ENCODE data around the gene LIN9.

The LIN9 gene

DNA sequence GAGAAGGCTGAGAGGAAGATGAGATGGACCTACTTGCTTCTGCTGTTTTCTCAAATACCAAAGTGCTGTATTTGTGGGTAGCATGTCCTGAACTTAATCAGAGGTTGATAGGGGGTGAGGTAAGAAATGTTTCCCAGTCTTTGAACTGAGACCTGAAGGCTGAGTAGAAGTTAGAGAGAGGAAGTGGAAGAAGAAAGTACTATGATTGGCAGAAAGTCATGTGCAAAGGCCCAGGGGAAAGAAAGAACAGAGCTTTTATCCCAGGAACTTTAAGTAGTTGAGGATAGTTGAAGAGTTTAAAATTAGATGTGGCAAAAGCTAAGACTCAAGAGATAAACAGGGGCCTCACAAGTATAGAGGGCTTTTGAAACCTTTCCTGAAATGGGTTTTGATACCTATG is 15.5 kb upstream of the LIN9 start:
- Histone ChIP-seq H3K9ac (no peak overlapping the region), H3K9me3 (peaks cover 14% of the 10 kb centered on the region), H3K4me3 (no peak overlapping the region), H3K4me2 (no peak overlapping the region), H3K4me1 (no peaks in the 10 kb centered on the region), H3K27me3 (no peaks in the 10 kb centered on the region), H3K27ac (no peak overlapping the region), H3K36me3 (no peaks in the 10 kb centered on the region), H4K20me1 (no peaks in the 10 kb centered on the region)
- TF ChIP-seq Cebpa-rat (IDR thresholded peaks at IDR 0.05): no peak

DNA sequence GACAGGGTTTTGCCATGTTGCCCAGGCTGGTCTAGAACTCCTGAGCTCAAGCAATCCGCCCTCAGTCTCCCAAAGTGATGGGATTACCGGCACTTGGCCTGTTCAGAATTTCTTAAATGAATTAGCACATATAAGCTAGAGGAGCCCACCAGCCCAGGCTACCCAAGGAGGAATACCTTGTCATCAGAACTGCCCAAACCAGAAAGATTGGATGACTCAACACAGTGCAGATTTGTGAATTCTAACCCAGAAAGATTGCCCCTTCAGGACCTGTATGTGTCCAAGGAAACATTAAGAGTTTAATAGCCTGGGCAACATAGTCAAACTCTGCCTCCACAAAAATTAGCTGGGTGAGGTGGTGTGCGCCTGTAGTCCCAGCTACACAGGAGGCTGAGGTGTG is 14.0 kb upstream of the LIN9 start:
- H3K9ac ChIP-seq: no peak overlapping the region
- no peaks in the 10 kb centered on the region for H3K4me1 ChIP-seq
- no peak overlapping the region for H3K27ac ChIP-seq
- H4K20me1 ChIP-seq: no peaks in the 10 kb centered on the region
- H3K36me3 ChIP-seq: no peaks in the 10 kb centered on the region
- H3K9me3 ChIP-seq: peaks cover 14% of the 10 kb centered on the region
- no peak overlapping the region for H3K4me2 ChIP-seq
- no peak overlapping the region for H3K4me3 ChIP-seq
- H3K27me3 ChIP-seq: no peaks in the 10 kb centered on the region
- TF ChIP-seq Cebpa-rat (IDR thresholded peaks at IDR 0.05): no peak

DNA sequence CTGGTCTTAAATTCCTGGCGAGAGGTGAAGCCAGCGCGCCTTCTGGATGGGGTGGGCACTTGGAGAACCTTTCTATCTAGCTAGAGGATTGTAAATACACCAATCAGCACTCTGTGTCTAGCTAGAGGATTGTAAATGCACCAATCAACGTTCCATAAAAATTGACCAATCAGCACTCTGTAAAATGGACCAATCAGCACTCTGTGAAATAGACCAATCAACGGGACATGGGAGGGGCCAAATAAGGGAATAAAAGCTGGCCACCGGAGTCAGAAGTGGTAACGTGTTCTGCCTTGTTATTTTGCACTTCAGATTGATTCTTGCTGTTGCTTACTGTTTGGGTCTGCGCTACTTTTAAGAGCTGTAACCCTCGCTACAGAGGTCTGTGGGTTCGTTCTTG is 12.0 kb upstream of the LIN9 start:
- Histone ChIP-seq H4K20me1 (no peaks in the 10 kb centered on the region), H3K27ac (no peak overlapping the region)

DNA sequence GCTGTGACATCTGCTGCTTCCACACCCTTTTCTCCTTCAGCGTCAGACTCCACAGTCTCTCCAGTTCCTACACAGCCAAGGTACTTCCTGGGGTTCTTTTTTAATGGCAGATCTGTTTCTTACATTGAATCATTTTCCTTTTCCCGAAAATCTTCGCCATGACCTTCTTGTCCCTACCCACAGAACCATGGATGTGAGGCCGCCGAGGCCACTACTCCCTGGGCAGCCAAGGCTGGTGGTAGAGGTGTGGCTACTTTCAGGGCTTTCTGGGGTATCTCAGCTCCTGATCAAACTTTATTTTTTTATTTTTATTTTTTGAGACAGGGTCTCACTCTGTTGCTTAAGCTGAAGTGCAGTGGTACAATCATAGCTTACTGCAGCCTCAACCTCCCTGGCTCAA is 9.5 kb upstream of the LIN9 start:
- Histone ChIP-seq H3K27ac (no peak overlapping the region), H3K9ac (no peak overlapping the region), H3K4me3 (no peak overlapping the region), H3K9me3 (peaks cover 14% of the 10 kb centered on the region), H3K27me3 (no peaks in the 10 kb centered on the region), H3K36me3 (no peaks in the 10 kb centered on the region), H3K4me1 (no peaks in the 10 kb centered on the region), H4K20me1 (no peaks in the 10 kb centered on the region), H3K4me2 (no peak overlapping the region)
- no peak for TF ChIP-seq Cebpa-rat (IDR thresholded peaks at IDR 0.05)

More for the DNA sequence above, 12.0 kb upstream of the LIN9 start:
- H3K4me1 ChIP-seq: no peaks in the 10 kb centered on the region
- H3K4me2 ChIP-seq: no peak overlapping the region
- H3K27me3 ChIP-seq: no peaks in the 10 kb centered on the region
- TF ChIP-seq Cebpa-rat (IDR thresholded peaks at IDR 0.05): no peak
- no peak overlapping the region for H3K4me3 ChIP-seq
- H3K9me3 ChIP-seq: peaks cover 14% of the 10 kb centered on the region
- H3K36me3 ChIP-seq: no peaks in the 10 kb centered on the region
- H3K9ac ChIP-seq: no peak overlapping the region

DNA sequence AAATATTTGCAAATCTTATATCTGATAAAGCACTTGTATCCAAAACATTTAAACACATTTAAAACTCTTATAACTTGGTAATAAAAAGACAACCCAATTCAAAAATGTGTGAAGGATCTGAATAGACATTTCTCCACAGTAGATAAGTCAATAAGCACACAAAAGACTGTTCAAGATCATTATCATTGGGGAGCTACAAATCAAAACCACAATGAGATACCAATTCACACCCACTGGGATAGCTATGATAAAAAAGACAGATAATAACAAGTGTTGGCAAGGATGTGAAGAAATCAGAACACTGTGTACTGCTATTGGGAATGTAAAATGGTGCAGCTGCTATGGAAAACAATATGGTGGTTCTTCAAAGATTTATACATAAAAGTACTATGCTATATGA is 5.1 kb upstream of the LIN9 start:
- H3K27ac ChIP-seq: no peak overlapping the region
- no peak overlapping the region for H3K4me3 ChIP-seq
- H3K9ac ChIP-seq: no peak overlapping the region
- H4K20me1 ChIP-seq: no peaks in the 10 kb centered on the region
- H3K4me2 ChIP-seq: no peak overlapping the region
- H3K9me3 ChIP-seq: no peaks in the 10 kb centered on the region
- TF ChIP-seq Cebpa-rat (IDR thresholded peaks at IDR 0.05): no peak
- H3K36me3 ChIP-seq: no peaks in the 10 kb centered on the region
- H3K4me1 ChIP-seq: peaks cover 10% of the 10 kb centered on the region
- no peaks in the 10 kb centered on the region for H3K27me3 ChIP-seq

DNA sequence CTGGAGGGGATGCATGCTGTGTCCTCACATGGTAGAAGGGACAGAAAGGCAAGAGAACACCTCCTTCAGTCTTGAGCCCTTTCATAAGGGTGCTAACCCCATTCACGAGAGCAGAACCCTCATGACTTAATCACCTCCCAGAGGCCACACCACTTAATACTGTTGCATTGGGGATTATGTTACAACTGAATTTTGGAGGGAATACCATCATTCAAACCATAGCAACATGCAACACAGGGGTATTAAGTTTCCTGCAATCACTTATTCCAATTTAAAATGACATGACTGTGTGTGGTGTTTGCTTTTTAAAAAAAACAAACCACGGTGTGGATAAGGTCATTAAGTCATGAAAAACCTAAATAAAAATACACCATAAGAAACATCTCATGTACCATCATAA is 3.1 kb upstream of the LIN9 start:
- H3K27ac ChIP-seq: no peak overlapping the region
- H3K9ac ChIP-seq: no peak overlapping the region
- no peak overlapping the region for H3K4me2 ChIP-seq
- H4K20me1 ChIP-seq: no peaks in the 10 kb centered on the region
- no peak overlapping the region for H3K4me3 ChIP-seq
- no peaks in the 10 kb centered on the region for H3K36me3 ChIP-seq
- no peak for TF ChIP-seq Cebpa-rat (IDR thresholded peaks at IDR 0.05)
- peaks cover 23% of the 10 kb centered on the region for H3K4me1 ChIP-seq
- no peaks in the 10 kb centered on the region for H3K9me3 ChIP-seq
- no peaks in the 10 kb centered on the region for H3K27me3 ChIP-seq

DNA sequence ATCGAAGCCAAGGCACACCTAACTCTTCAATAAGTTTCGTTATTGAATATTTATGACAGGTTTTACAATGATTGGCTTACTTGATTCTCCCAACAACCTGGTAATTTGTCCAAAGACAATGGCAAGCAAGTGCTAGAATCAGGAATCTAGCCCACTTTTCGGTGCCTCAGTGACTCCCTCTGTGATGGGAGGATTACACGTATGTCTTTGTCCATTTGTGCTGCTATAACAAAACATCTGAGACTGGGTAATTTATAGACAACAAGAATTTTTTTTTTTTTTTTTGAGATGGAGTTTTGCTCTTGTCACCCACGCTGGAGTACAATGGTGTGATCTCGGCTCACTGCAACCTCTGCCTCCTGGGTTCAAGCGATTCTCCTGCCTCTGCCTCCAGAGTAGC is 2.4 kb upstream of the LIN9 start:
- Histone ChIP-seq H3K36me3 (no peaks in the 10 kb centered on the region), H3K9me3 (no peaks in the 10 kb centered on the region), H3K4me3 (no peak overlapping the region), H3K27ac (no peak overlapping the region), H3K4me1 (peaks cover 30% of the 10 kb centered on the region), H4K20me1 (no peaks in the 10 kb centered on the region), H3K9ac (no peak overlapping the region), H3K27me3 (no peaks in the 10 kb centered on the region), H3K4me2 (no peak overlapping the region)
- no peak for TF ChIP-seq Cebpa-rat (IDR thresholded peaks at IDR 0.05)

DNA sequence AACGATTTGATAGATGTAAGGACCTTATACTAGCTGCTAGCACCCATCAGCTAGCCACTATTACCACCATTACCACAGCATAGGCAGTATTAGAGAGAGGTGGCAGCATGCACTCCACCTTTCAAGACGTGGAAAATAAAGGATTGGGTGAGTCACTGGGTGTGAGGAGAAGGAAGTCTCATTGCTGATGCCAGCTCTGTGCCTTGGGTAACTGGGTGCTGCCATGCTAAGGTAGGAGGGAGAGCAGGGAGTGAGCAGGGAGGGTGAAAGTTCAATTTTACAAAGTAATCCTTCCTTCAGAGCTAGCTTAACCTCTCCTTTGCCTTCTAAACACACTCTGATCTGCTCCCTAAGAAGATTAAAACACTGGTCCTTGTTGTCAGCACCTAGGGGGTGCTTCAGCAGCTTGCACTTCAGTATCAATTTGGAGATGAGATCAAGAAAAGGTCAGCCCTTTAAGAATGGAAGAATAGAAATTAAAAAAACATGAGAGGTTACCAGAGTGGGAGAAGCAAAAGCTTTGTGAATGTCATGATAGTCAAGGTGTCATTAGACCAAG is 1.8 kb upstream of the LIN9 start:
- H3K9me3 ChIP-seq: no peaks in the 10 kb centered on the region
- no peaks in the 10 kb centered on the region for H3K27me3 ChIP-seq
- H3K4me3 ChIP-seq: no peak overlapping the region
- H3K4me1 ChIP-seq: peaks cover 31% of the 10 kb centered on the region
- H3K27ac ChIP-seq: no peak overlapping the region
- no peaks in the 10 kb centered on the region for H3K36me3 ChIP-seq
- H3K9ac ChIP-seq: no peak overlapping the region
- no peak for TF ChIP-seq Cebpa-rat (IDR thresholded peaks at IDR 0.05)
- H3K4me2 ChIP-seq: peak overlapping the region; percentile 87
- H4K20me1 ChIP-seq: no peaks in the 10 kb centered on the region

DNA sequence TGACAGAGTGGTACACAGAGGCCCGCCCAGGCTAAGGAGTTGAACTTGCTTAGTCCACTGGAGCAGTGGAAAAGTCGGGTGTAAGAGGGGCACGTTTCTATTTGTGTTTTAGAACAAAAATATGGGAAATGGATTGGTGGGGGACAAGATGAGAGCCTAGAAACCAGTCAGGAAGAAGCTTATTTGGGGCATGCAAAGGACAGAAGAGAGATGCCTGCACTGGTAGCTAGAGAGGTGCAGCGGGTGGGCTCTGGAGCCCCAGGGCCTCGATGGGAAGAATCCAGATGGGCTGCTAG is 1.2 kb upstream of the LIN9 start:
- Histone ChIP-seq H3K4me2 (peak overlapping the region; percentile 87), H4K20me1 (peaks cover 2% of the 10 kb centered on the region; the same call in 1 of the 2 replicates), H3K4me1 (peaks cover 31% of the 10 kb centered on the region), H3K9me3 (no peaks in the 10 kb centered on the region), H3K9ac (no peak overlapping the region), H3K27ac (no peak overlapping the region), H3K4me3 (peak overlapping the region; percentile 100; the same call in 1 of the 2 replicates), H3K27me3 (no peaks in the 10 kb centered on the region), H3K36me3 (peaks cover 3% of the 10 kb centered on the region; the same call in 1 of the 2 replicates)
- TF ChIP-seq Cebpa-rat (IDR thresholded peaks at IDR 0.05): no peak

DNA sequence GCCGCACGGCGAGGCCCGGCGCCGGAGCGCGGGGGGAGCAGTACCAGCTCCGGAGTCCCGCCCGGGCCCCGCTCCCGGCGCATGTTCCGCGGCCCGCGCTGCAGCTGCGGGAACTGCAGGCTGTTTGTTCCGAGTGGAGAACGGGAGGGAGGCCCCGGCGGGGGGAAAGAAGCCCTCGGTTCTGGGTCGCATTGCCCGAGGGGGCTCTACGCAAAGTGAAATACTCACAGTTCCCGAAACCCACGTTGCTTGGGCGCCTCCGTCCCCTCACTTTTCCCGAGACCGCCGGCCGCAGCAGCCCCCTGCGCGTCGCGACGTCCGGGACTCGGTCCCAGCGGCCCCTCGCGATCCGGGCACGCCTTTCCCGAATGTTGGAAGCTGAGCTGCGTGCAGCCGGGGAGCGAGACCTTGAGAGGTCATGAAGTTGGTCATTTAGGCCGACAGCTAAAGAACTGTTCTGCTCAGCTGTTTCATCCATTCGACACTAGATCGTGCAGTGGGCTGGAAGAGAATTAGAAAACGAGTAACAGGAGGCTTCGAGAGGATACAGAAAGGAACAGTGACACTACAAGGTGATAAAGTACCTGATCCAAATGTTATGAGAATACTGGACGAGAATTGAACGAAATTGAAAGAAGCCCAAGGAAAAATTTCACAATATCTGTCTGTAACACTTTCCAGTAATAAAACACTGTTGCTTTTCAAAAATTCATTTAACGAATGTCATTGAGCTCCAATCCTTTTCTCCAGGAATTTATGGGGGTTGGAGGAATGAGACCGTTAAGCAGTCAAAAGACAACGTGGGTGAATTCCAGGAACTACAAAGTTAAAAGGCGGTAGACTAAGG is 657 bp upstream of the LIN9 start:
- peaks cover 7% of the 10 kb centered on the region; the same call in 1 of the 2 replicates for H4K20me1 ChIP-seq
- no peak for TF ChIP-seq Cebpa-rat (IDR thresholded peaks at IDR 0.05)
- H3K27me3 ChIP-seq: no peaks in the 10 kb centered on the region
- H3K27ac ChIP-seq: peak overlapping the region; percentile 98
- H3K36me3 ChIP-seq: peaks cover 8% of the 10 kb centered on the region; the same call in 1 of the 2 replicates
- peak overlapping the region; percentile 98 for H3K9ac ChIP-seq
- H3K4me2 ChIP-seq: peak overlapping the region; percentile 87
- peaks cover 34% of the 10 kb centered on the region for H3K4me1 ChIP-seq
- H3K9me3 ChIP-seq: no peaks in the 10 kb centered on the region
- peak overlapping the region; percentile 100 for H3K4me3 ChIP-seq
